Measurements from ENCODE around the gene NRM.
"Not testable (repeated sequence)": the region's sequence is repeated elsewhere in the genome, so short reads cannot be mapped to it uniquely, and the experiment has no call there.

NRM gene

GRCh38 chr6:30719791-30720737 lies 29.3 kb upstream of the NRM start, which contains the start of gene TUBB:
Gene TUBB (plus strand): TSS chr6:30720352. CDS start chr6:30720507, 155 bp downstream.
- peak; percentile 97 for DNase-seq

- no peak for DNase-seq
Measured at GRCh38 chr6:30719356-30719755, 28.6 kb upstream of the NRM start.

- DNase-seq = not testable (repeated sequence)
Measured at GRCh38 chr6:30717845-30718720, 27.3 kb upstream of the NRM start.

GRCh38 chr6:30717129-30717844 lies 26.5 kb upstream of the NRM start, which contains the start of gene MDC1:
Gene MDC1 (minus strand): TSS chr6:30717281. CDS start chr6:30715175, 2,106 bp downstream.
- peak; percentile 100 for DNase-seq

- DNase-seq = no peak
Measured at GRCh38 chr6:30716879-30717128, 26.0 kb upstream of the NRM start.

- no peak for DNase-seq
Measured at GRCh38 chr6:30714263-30714662, 23.5 kb upstream of the NRM start.

- DNase-seq = no peak
Measured at GRCh38 chr6:30712441-30712945, 21.7 kb upstream of the NRM start.

GRCh38 chr6:30711758-30712380 lies 21.1 kb upstream of the NRM start:
- no peak for DNase-seq

- no peak for DNase-seq
Measured at GRCh38 chr6:30709101-30709868, 18.5 kb upstream of the NRM start.

- no peak for DNase-seq
Measured at GRCh38 chr6:30707281-30707850, 16.6 kb upstream of the NRM start.

GRCh38 chr6:30705620-30706019 lies 14.8 kb upstream of the NRM start:
- DNase-seq = no peak

GRCh38 chr6:30703821-30704220 lies 13.0 kb upstream of the NRM start:
- DNase-seq = no peak

GRCh38 chr6:30703011-30703410 lies 12.2 kb upstream of the NRM start:
- DNase-seq = no peak

- no peak for DNase-seq
Measured at GRCh38 chr6:30700340-30700739, 9.6 kb upstream of the NRM start.

GRCh38 chr6:30696432-30696831 lies 5.6 kb upstream of the NRM start:
- DNase-seq = no peak

GRCh38 chr6:30691208-30691847 lies 544 bp upstream of the NRM start:
- DNase-seq = no peak

GRCh38 chr6:30689985-30690384 lies 799 bp downstream of the NRM start:
- DNase-seq = no peak

- DNase-seq = no peak
Measured at GRCh38 chr6:30689022-30689865, 1.5 kb downstream of the NRM start.

- DNase-seq = no peak
Measured at GRCh38 chr6:30688569-30688968, 2.2 kb downstream of the NRM start.
